CD8-positive, alpha-beta memory T cell (primary cell): Measurements from ENCODE around the gene GIMAP8. TPM values are rescaled to one million over a fixed set of nuclear protein-coding genes. Genes with fewer than 3 reads are reported as not detected.
A peak's percentile ranks its signal among the peaks of the same experiment; 100 is the strongest.

Source experiments
- CTCF ChIA-PET: fragments of 350-600 bp; sonication (Branson Sonifier 250); formaldehyde crosslinking; loops from one replicate; lab custom pipeline; 2021; ENCODE audit warnings: antibody characterized with exemption; lab: Charles Lee
- POLR2A ChIA-PET: fragments of 350-600 bp; sonication (Branson Sonifier 250); formaldehyde crosslinking; loops from one replicate; lab custom pipeline; 2021; ENCODE audit warnings: antibody characterized with exemption; lab: Charles Lee
- DNase-seq, 5 donors: peaks; one replicate each; pipeline versions ENCODE4 v3.0.0 to v3.0.0-alpha.2; 2020 to 2022; ENCODE audit warnings: mixed read lengths in 1 of 5
- H3K27ac ChIP-seq: one replicate; pipeline ENCODE4 v1.7.0; 2013; ENCODE audit warnings: low read depth, mild to moderate bottlenecking, low read length, moderate library complexity
- H3K27me3 ChIP-seq: 2 replicates; pipeline ENCODE4 v1.7.0; 2013; ENCODE audit warnings: low read length, mild to moderate bottlenecking; ENCODE audit not compliant: insufficient read depth, poor library complexity, severe bottlenecking
- H3K36me3 ChIP-seq: 2 replicates; pipeline ENCODE4 v1.7.0; 2013; ENCODE audit warnings: mild to moderate bottlenecking, low read length, moderate library complexity; ENCODE audit not compliant: insufficient read depth
- H3K4me1 ChIP-seq: 2 replicates; pipeline ENCODE4 v1.7.0; 2013; ENCODE audit warnings: mild to moderate bottlenecking, low read length, moderate library complexity; ENCODE audit not compliant: insufficient read depth
- H3K4me3 ChIP-seq: 2 replicates; pipeline ENCODE4 v1.7.0; 2013; ENCODE audit warnings: mild to moderate bottlenecking, low read length
- H3K9me3 ChIP-seq: 2 replicates; pipeline ENCODE4 v1.7.0; 2013; ENCODE audit warnings: mild to moderate bottlenecking, low read length
- H3K27ac Mint-ChIP-seq, 8 donors: one replicate each; pipeline ENCODE4 v1.8.0; 2020 to 2021; ENCODE audit warnings: mixed read lengths in 8 of 8, mild to moderate bottlenecking in 6 of 8, inconsistent platforms in 3 of 8, moderate library complexity in 3 of 8
- H3K27me3 Mint-ChIP-seq, 2 donors: one replicate each; pipeline ENCODE4 v1.8.0; 2020 to 2021; ENCODE audit warnings: mixed read lengths in 2 of 2, mild to moderate bottlenecking in 1 of 2, moderate library complexity in 1 of 2
- H3K36me3 Mint-ChIP-seq, 3 donors: one replicate each; pipeline ENCODE4 v1.8.0; 2020 to 2021; ENCODE audit warnings: mixed read lengths in 3 of 3, inconsistent platforms in 1 of 3, mild to moderate bottlenecking in 1 of 3
- H3K4me1 Mint-ChIP-seq, 3 donors: one replicate each; pipeline ENCODE4 v1.8.0; 2020 to 2021; ENCODE audit warnings: mixed read lengths in 3 of 3, inconsistent platforms in 1 of 3, mild to moderate bottlenecking in 1 of 3
- H3K4me3 Mint-ChIP-seq, 7 donors: one replicate each; pipeline ENCODE4 v1.8.0; 2020 to 2021; ENCODE audit warnings: mixed read lengths in 7 of 7, mild to moderate bottlenecking in 6 of 7, moderate library complexity in 4 of 7, inconsistent platforms in 2 of 7
- H3K9me3 Mint-ChIP-seq, 5 donors: one replicate each; pipeline ENCODE4 v1.8.0; 2020 to 2022; ENCODE audit warnings: mixed read lengths in 5 of 5, mild to moderate bottlenecking in 3 of 5, moderate library complexity in 2 of 5, inconsistent platforms in 1 of 5
- polyA plus RNA-seq: library from polyadenylated mRNA; unstranded; fragments of 300-500 nt; fragmentation: Illumina TruSeq; gene quantifications from one replicate; pipeline ENCODE4 v1.2.3, GENCODE V29; 2021
- total RNA-seq, 2 experiments: library from RNA; stranded (reverse); gene quantifications; one replicate each; pipeline ENCODE4 v1.2.3, GENCODE V29; 2021

The GIMAP8 gene
- total and polyA plus RNA-seq, 3 experiments from 2014 or later, result 11.8 to 30.1 (median 12.3) TPM

- H3K27ac ChIP-seq, result no peak overlapping the region
- no peaks in the 10 kb centered on the region for H3K9me3 ChIP-seq
- ChIA-PET CTCF (interaction anchor here (1.2 to 1.4 kb wide), 2 partner anchors 10 to 25 kb away, joined by 3 to 4 read pairs; no protein-coding TSS in a partner anchor), POLR2A (no interaction called here)
- H3K36me3 Mint-ChIP-seq, result peaks cover 49 to 94% (median 57%) of the 10 kb centered on the region in 3 donors
- H3K27me3 ChIP-seq, result no peaks in the 10 kb centered on the region
- H3K4me1 Mint-ChIP-seq, result peaks cover 81 to 97% (median 94%) of the 10 kb centered on the region in 3 donors
- H3K36me3 ChIP-seq, result peaks cover 26% of the 10 kb centered on the region
- no peak overlapping the region for H3K4me3 Mint-ChIP-seq
- no peaks in the 10 kb centered on the region for H3K9me3 Mint-ChIP-seq
- no peak overlapping the region for H3K4me3 ChIP-seq
- peaks cover 54% of the 10 kb centered on the region for H3K4me1 ChIP-seq
- H3K27ac Mint-ChIP-seq, result peak overlapping the region in 7 of 8 donors; percentile 10 to 74 (median 69)
- no peaks in the 10 kb centered on the region for H3K27me3 Mint-ChIP-seq
- no peak for DNase-seq
Observed at GRCh38 chr7:150473902-150474301, 23.5 kb downstream of the GIMAP8 start.

GRCh38 chr7:150476285-150476684 lies 25.9 kb downstream of the GIMAP8 start:
- peak overlapping the region; percentile 6 to 74 (median 53) for H3K4me3 Mint-ChIP-seq
- POLR2A ChIA-PET, result no interaction called here
- peaks cover 73% of the 10 kb centered on the region for H3K4me1 ChIP-seq

GRCh38 chr7:150476819-150477631 lies 26.6 kb downstream of the GIMAP8 start:
- Histone ChIP-seq H3K27me3 (no peaks in the 10 kb centered on the region), H3K9me3 (no peaks in the 10 kb centered on the region), H3K36me3 (peaks cover 19% of the 10 kb centered on the region), H3K4me3 (no peak overlapping the region), H3K4me1 (peaks cover 78% of the 10 kb centered on the region), H3K27ac (no peak overlapping the region)
- POLR2A ChIA-PET, result interaction anchor here (1.0 kb wide), 1 partner anchor 25 kb away, joined by 3 read pairs; no protein-coding TSS in a partner anchor
- H3K27ac Mint-ChIP-seq, result peak overlapping the region; percentile 92 to 100 (median 98)
- H3K9me3 Mint-ChIP-seq, result no peaks in the 10 kb centered on the region
- H3K27me3 Mint-ChIP-seq, result no peaks in the 10 kb centered on the region
- DNase-seq, result no peak
- peaks cover 83 to 97% (median 97%) of the 10 kb centered on the region in 3 donors for H3K4me1 Mint-ChIP-seq
- peaks cover 42 to 72% (median 45%) of the 10 kb centered on the region in 3 donors for H3K36me3 Mint-ChIP-seq
- H3K4me3 Mint-ChIP-seq, result peak overlapping the region in 6 of 7 donors; percentile 16 to 74 (median 57)
- CTCF ChIA-PET, result interaction anchor here (1.0 kb wide), 1 partner anchor 35 kb away, joined by 3 read pairs; no protein-coding TSS in a partner anchor

More at GRCh38 chr7:150476285-150476684, 25.9 kb downstream of the GIMAP8 start:
- DNase-seq, result no peak
- no peaks in the 10 kb centered on the region for H3K27me3 ChIP-seq
- H3K27ac ChIP-seq, result no peak overlapping the region
- Mint-ChIP-seq H3K36me3 (peaks cover 45 to 78% (median 50%) of the 10 kb centered on the region in 3 donors), H3K27me3 (no peaks in the 10 kb centered on the region), H3K27ac (peak overlapping the region; percentile 86 to 100 (median 98)), H3K4me1 (peaks cover 79 to 97% (median 94%) of the 10 kb centered on the region in 3 donors), H3K9me3 (no peaks in the 10 kb centered on the region)
- peaks cover 20% of the 10 kb centered on the region for H3K36me3 ChIP-seq
- CTCF ChIA-PET, result interaction anchor here (1.4 to 1.5 kb wide), 2 partner anchors 26 to 38 kb away, joined by 3 to 4 read pairs; partner anchors contain the start of gene GIMAP7
- H3K4me3 ChIP-seq, result no peak overlapping the region
- H3K9me3 ChIP-seq, result no peaks in the 10 kb centered on the region

GRCh38 chr7:150479023-150479716 lies 28.7 kb downstream of the GIMAP8 start:
- peaks cover 90% of the 10 kb centered on the region for H3K4me1 ChIP-seq
- POLR2A ChIA-PET, result interaction anchor here (0.8 to 1.4 kb wide), 3 partner anchors 23 to 254 kb away, joined by 3 to 4 read pairs (median 3); partner anchors contain the start of gene GIMAP7
- Mint-ChIP-seq H3K4me3 (peak overlapping the region; percentile 28 to 86 (median 63)), H3K27ac (peak overlapping the region; percentile 92 to 100 (median 98)), H3K9me3 (no peaks in the 10 kb centered on the region), H3K27me3 (peaks cover 0 to 1% of the 10 kb centered on the region in 2 donors), H3K4me1 (peaks cover 88 to 97% (median 97%) of the 10 kb centered on the region in 3 donors), H3K36me3 (peaks cover 26 to 51% (median 34%) of the 10 kb centered on the region in 3 donors)
- H3K4me3 ChIP-seq, result peak overlapping the region; percentile 20
- CTCF ChIA-PET, result interaction anchor here (0.8 to 4.1 kb wide), 4 partner anchors 28 to 246 kb away, joined by 3 to 45 read pairs (median 3); partner anchors contain the start of gene GIMAP8
- DNase-seq, result peak in 3 of 5 donors; percentile 48 to 68 (median 68)
- no peaks in the 10 kb centered on the region for H3K9me3 ChIP-seq
- peaks cover 10% of the 10 kb centered on the region for H3K36me3 ChIP-seq
- H3K27ac ChIP-seq, result peak overlapping the region; percentile 65
- no peaks in the 10 kb centered on the region for H3K27me3 ChIP-seq

GRCh38 chr7:150481186-150481920 lies 30.9 kb downstream of the GIMAP8 start:
- no peaks in the 10 kb centered on the region for H3K9me3 Mint-ChIP-seq
- Histone ChIP-seq H3K27ac (peak overlapping the region; percentile 75), H3K4me1 (peaks cover 98% of the 10 kb centered on the region), H3K4me3 (peak overlapping the region; percentile 40), H3K27me3 (no peaks in the 10 kb centered on the region), H3K9me3 (no peaks in the 10 kb centered on the region), H3K36me3 (peaks cover 7% of the 10 kb centered on the region)
- peaks cover 7 to 32% (median 19%) of the 10 kb centered on the region in 3 donors for H3K36me3 Mint-ChIP-seq
- peak overlapping the region; percentile 72 to 91 (median 88) for H3K4me3 Mint-ChIP-seq
- peaks cover 0 to 1% of the 10 kb centered on the region in 2 donors for H3K27me3 Mint-ChIP-seq
- DNase-seq, result peak; percentile 32 to 78 (median 68)
- peaks cover 89 to 99% (median 98%) of the 10 kb centered on the region in 3 donors for H3K4me1 Mint-ChIP-seq
- CTCF ChIA-PET, result interaction anchor here (0.7 to 4.1 kb wide), 13 partner anchors 9 to 1396 kb away, joined by 3 to 45 read pairs (median 4); partner anchors contain the start of genes GIMAP4, GIMAP7, GIMAP8 and PRKAG2
- POLR2A ChIA-PET, result interaction anchor here (0.6 to 1.9 kb wide), 20 partner anchors 8 to 274 kb away, joined by 3 to 33 read pairs (median 3); partner anchors contain the start of genes GIMAP2, GIMAP7 and GIMAP8
- H3K27ac Mint-ChIP-seq, result peak overlapping the region; percentile 94 to 100 (median 98)

DNA sequence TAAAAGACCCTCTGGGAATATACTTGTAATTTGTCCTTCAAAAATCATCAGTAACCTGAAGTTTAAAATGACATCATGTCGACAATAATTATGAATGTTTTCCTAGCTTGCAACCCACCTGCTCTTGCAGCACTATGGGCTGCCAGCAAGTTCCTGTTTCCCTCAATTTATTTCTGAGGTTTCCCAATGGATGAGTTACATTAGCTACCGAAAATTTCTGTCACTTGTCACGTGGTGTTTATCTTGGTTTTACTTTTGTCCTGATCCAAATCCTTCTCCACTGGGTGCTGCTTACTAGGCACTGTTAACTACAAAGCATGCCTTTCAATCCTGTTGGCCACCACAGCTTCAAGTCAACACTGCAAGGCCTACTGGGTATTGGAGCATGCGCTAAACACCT lies 31.5 kb downstream of the GIMAP8 start:
- H3K9me3 Mint-ChIP-seq, result no peaks in the 10 kb centered on the region
- peaks cover 3 to 26% (median 15%) of the 10 kb centered on the region in 3 donors for H3K36me3 Mint-ChIP-seq
- peak overlapping the region; percentile 40 for H3K4me3 ChIP-seq
- no peaks in the 10 kb centered on the region for H3K9me3 ChIP-seq
- H3K27ac Mint-ChIP-seq, result peak overlapping the region; percentile 94 to 100 (median 98)
- no peaks in the 10 kb centered on the region for H3K27me3 ChIP-seq
- H3K4me1 Mint-ChIP-seq, result peaks cover 87 to 99% (median 97%) of the 10 kb centered on the region in 3 donors
- ChIA-PET CTCF (interaction anchor here (0.9 to 4.1 kb wide), 9 partner anchors 21 to 273 kb away, joined by 3 to 45 read pairs (median 7); partner anchors contain the start of genes GIMAP4, GIMAP7 and GIMAP8), POLR2A (interaction anchor here (0.6 to 1.9 kb wide), 16 partner anchors 8 to 273 kb away, joined by 3 to 33 read pairs (median 3); partner anchors contain the start of genes GIMAP2, GIMAP7 and GIMAP8)
- H3K27me3 Mint-ChIP-seq, result peaks cover 0 to 1% of the 10 kb centered on the region in 2 donors
- H3K4me3 Mint-ChIP-seq, result peak overlapping the region; percentile 72 to 91 (median 88)
- peaks cover 7% of the 10 kb centered on the region for H3K36me3 ChIP-seq
- no peak for DNase-seq
- H3K27ac ChIP-seq, result peak overlapping the region; percentile 75
- H3K4me1 ChIP-seq, result peaks cover 98% of the 10 kb centered on the region
